ENCODE measurements around the gene ADA. TPM values are rescaled to one million over a fixed set of nuclear protein-coding genes. Genes with fewer than 3 reads are reported as not detected.
A peak's percentile ranks its signal among the peaks of the same experiment; 100 is the strongest.

ADA gene
- total and polyA plus RNA-seq, 9 of the 15 experiments (the other 6 are each of a cell fraction or from before 2014, with no cell fraction given), result 2.4 to 26.1 (median 5.3) TPM

DNA sequence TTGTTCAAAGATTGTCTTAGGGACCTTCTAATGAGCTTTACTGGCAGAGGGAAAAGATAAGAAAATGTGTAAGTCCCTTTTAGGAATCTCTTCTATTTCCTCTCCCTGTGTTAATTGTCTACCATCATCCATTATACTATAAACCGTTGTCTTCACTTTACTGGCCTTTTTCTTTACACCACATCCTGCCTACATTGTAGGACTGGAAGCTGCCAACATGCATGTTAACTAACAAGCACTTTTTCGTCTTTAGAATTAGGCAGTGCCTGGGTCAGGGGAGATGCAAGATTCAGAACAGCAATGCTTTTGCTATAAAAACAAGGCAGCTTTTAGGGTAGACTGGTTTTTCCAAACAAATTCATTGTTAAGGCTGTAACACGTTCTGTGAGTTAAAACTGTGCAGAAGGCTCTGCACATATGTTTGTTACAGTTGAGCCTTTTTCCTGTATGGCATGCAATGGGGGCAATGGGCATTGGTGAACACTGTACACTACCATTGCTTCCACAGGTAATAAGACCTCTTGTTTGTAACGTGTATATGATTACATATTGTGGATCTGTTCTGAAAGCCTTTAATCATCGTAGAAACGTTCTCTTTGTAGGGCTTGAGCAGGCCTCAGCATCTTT is 80.0 kb downstream of the ADA start:
- POLR2A ChIA-PET, result no interaction called here
- no TSS peak for BruUV-seq (replicated peaks)
- no peak for DNase-seq (ENCODE audit: extremely low read depth in 1 of 4, low spot score in 3 of 4)

DNA sequence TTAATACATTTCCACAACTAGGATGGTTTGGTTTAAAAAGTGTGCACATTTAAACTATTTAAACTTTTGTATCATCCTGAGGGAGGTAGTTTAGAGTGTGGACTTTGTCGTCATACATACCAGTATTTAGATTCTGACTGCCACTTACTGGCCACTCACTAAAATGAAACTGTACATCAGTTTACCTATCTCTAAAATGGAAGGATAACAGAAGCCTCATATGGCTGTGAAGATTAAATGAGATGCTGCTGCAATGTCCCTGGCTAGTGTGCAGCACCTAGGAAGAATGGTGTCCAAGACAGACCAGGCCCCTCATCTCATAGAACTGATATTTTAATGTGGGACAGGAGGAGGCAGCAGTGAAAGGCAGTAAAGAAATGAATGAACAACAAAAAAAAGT is 81.1 kb downstream of the ADA start:
- Histone ChIP-seq H3K9me1 (ENCODE audit: control insufficient read depth, insufficient read depth, low read length) (no peaks in the 10 kb centered on the region), H4K20me1 (replicated peaks; ENCODE audit: control insufficient read depth, insufficient read depth, low read length) (no peaks in the 10 kb centered on the region), H2AFZ (ENCODE audit: low read depth, low read length) (no peak overlapping the region), H3K27me3 (ENCODE audit: control insufficient read depth in 2 of 2, insufficient read depth in 2 of 2, low read length in 2 of 2) (no peaks in the 10 kb centered on the region), H3K9ac (ENCODE audit: insufficient read depth in 1 of 2, low read depth in 2 of 2, low read length in 2 of 2) (no peak overlapping the region), H3K4me2 (ENCODE audit: insufficient read depth, low read length) (no peak overlapping the region), H3K4me3 (no peak overlapping the region), H3K4me1 (replicated peaks in 1 of 2; ENCODE audit: control insufficient read depth in 2 of 2, insufficient read depth in 2 of 2, low read length in 2 of 2) (no peaks in the 10 kb centered on the region), H3K9me3 (replicated peaks; ENCODE audit: control insufficient read depth, insufficient read depth, low read depth, low read length) (no peaks in the 10 kb centered on the region), H3K36me3 (ENCODE audit: control insufficient read depth, insufficient read depth, low read length) (no peaks in the 10 kb centered on the region), H3K27ac (ENCODE audit: extremely low read depth, low read depth, low read length) (no peak overlapping the region), H3K79me2 (ENCODE audit: control insufficient read depth, insufficient read depth, low read length) (no peaks in the 10 kb centered on the region)
- ATAC-seq (no peak), FAIRE-seq (no peak), DNase-seq (ENCODE audit: extremely low read depth in 1 of 4, low spot score in 3 of 4) (no peak)
- intact Hi-C loops (cut with micrococcal nuclease), result no loop called here
- ChIA-PET POLR2A (interaction anchor here (0.6 kb wide), 1 partner anchor 39 kb away, joined by 3 read pairs; no protein-coding TSS in a partner anchor), CTCF (ENCODE audit: low intra/inter-chr PET ratio) (no interaction called here)
- in situ Hi-C loops (cut with MboI), result no loop called here
- BruUV-seq (replicated peaks), result no TSS peak
- 57% methylated on average over 1 of the region's 1 CpG for WGBS (ENCODE audit: insufficient coverage, low coverage, missing lambda C conversion rate)
- TF ChIP-seq CCAR2 (IDR thresholded peaks at IDR 0.05; ENCODE audit: low read depth, low read length), result no peak
- 0 out of 4 replicates have a peak, but pooled peaks of 1 of the 2 experiments have one; percentile 17 for TF ChIP-seq RAD21 (CRISPR knock-in tag; conservative IDR thresholded peaks at IDR 0.05 in 1 of 2, IDR thresholded peaks at IDR 0.05 in 1 of 2)
- TF ChIP-seq CBFB (CRISPR knock-in tag; IDR thresholded peaks at IDR 0.05), result no peak
- no peak for TF ChIP-seq SRSF1 (IDR thresholded peaks at IDR 0.05; ENCODE audit: low read depth, low read length)
- TF ChIP-seq KDM1A (IDR thresholded peaks at IDR 0.05), result 0 out of 4 replicates have a peak, but pooled peaks have one; percentile 11 to 20
- no peak for TF ChIP-seq ZNF354B (CRISPR knock-in tag; IDR thresholded peaks at IDR 0.05)
- peak; percentile 47; the same call in 1 of the 2 replicates for TF ChIP-seq ADNP (tag; IDR thresholded peaks at IDR 0.05)
- no peak for TF ChIP-seq SAP30 (IDR thresholded peaks at IDR 0.05; ENCODE audit: borderline replicate concordance, insufficient read depth, low read depth, low read length, poor library complexity, severe bottlenecking)
- 0 out of 2 replicates have a peak, but pooled peaks have one; percentile 25 for TF ChIP-seq ZNF24 (IDR thresholded peaks at IDR 0.05)

More for the DNA sequence above, 80.0 kb downstream of the ADA start:
- ATAC-seq, result no peak
- in situ Hi-C loops (cut with MboI) (no loop called here), intact Hi-C loops (cut with micrococcal nuclease) (no loop called here)
- no peak overlapping the region for H2AFZ ChIP-seq (ENCODE audit: low read depth, low read length)
- no peak overlapping the region for H3K4me3 ChIP-seq
- no peaks in the 10 kb centered on the region for H3K79me2 ChIP-seq (ENCODE audit: control insufficient read depth, insufficient read depth, low read length)
- H3K4me2 ChIP-seq (ENCODE audit: insufficient read depth, low read length), result no peak overlapping the region
- H3K9me3 ChIP-seq (replicated peaks; ENCODE audit: control insufficient read depth, insufficient read depth, low read depth, low read length), result no peaks in the 10 kb centered on the region
- peaks cover 0 to 5% of the 10 kb centered on the region in 2 experiments; a peak in 2 of 5 replicates for H3K4me1 ChIP-seq (replicated peaks in 1 of 2; ENCODE audit: control insufficient read depth in 2 of 2, insufficient read depth in 2 of 2, low read length in 2 of 2)
- no peak overlapping the region for H3K27ac ChIP-seq (ENCODE audit: extremely low read depth, low read depth, low read length)
- H3K36me3 ChIP-seq (ENCODE audit: control insufficient read depth, insufficient read depth, low read length), result no peaks in the 10 kb centered on the region
- no peaks in the 10 kb centered on the region for H3K27me3 ChIP-seq (ENCODE audit: control insufficient read depth in 2 of 2, insufficient read depth in 2 of 2, low read length in 2 of 2)
- H3K9me1 ChIP-seq (ENCODE audit: control insufficient read depth, insufficient read depth, low read length), result no peaks in the 10 kb centered on the region
- CTCF ChIA-PET (ENCODE audit: low intra/inter-chr PET ratio), result no interaction called here
- no peak overlapping the region for H3K9ac ChIP-seq (ENCODE audit: insufficient read depth in 1 of 2, low read depth in 2 of 2, low read length in 2 of 2)
- WGBS (ENCODE audit: insufficient coverage, low coverage, missing lambda C conversion rate), result 13% methylated on average over 6 of the region's 6 CpGs
- H4K20me1 ChIP-seq (replicated peaks; ENCODE audit: control insufficient read depth, insufficient read depth, low read length), result no peaks in the 10 kb centered on the region
- TF ChIP-seq POLR2AphosphoS5 (IDR thresholded peaks at IDR 0.05; ENCODE audit: control insufficient read depth, insufficient read depth, low read depth, low read length), result no peak
- no peak for FAIRE-seq
